C4-2B (cell line): ENCODE data around the gene VPS39.

ENCODE experiments used
- ZFX ChIP-seq: fragments of 450-650 bp; IDR thresholded peaks from 2 replicates; pipeline ENCODE4 v1.6.1; 2017
- TF ChIP-seq, protein P1 (sequence below): fragments of 450-650 bp; conservative IDR thresholded peaks from 2 replicates; pipeline ENCODE4 v1.5.1; 2017; ENCODE audit warnings: mild to moderate bottlenecking

GRCh38 chr15:42138411-42138810, 69.7 kb downstream of the VPS39 start:
- TF ChIP-seq, protein P1, sequence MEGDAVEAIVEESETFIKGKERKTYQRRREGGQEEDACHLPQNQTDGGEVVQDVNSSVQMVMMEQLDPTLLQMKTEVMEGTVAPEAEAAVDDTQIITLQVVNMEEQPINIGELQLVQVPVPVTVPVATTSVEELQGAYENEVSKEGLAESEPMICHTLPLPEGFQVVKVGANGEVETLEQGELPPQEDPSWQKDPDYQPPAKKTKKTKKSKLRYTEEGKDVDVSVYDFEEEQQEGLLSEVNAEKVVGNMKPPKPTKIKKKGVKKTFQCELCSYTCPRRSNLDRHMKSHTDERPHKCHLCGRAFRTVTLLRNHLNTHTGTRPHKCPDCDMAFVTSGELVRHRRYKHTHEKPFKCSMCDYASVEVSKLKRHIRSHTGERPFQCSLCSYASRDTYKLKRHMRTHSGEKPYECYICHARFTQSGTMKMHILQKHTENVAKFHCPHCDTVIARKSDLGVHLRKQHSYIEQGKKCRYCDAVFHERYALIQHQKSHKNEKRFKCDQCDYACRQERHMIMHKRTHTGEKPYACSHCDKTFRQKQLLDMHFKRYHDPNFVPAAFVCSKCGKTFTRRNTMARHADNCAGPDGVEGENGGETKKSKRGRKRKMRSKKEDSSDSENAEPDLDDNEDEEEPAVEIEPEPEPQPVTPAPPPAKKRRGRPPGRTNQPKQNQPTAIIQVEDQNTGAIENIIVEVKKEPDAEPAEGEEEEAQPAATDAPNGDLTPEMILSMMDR: no peak
- TF ChIP-seq ZFX: no peak
